ENCODE results near the gene TMEM163.
A peak's percentile ranks its signal among the peaks of the same experiment; 100 is the strongest.
"Not testable (repeated sequence)": the region's sequence is repeated elsewhere in the genome, so short reads cannot be mapped to it uniquely, and the experiment has no call there.

Gene TMEM163

GRCh38 chr2:134512734-134513464 is 205.9 kb downstream of the TMEM163 start:
- H3K9me3 Mint-ChIP-seq, result no peaks in the 10 kb centered on the region
- ATAC-seq (replicated peaks), result no peak
- no peaks in the 10 kb centered on the region for H3K27me3 Mint-ChIP-seq
- H3K36me3 Mint-ChIP-seq (ENCODE audit: insufficient read depth), result no peaks in the 10 kb centered on the region
- H3K4me1 Mint-ChIP-seq (ENCODE audit: low read depth in 2 of 2), result no peaks in the 10 kb centered on the region
- DNase-seq, result no peak
- H3K4me3 Mint-ChIP-seq, result no peak overlapping the region
- no peak overlapping the region for H3K27ac Mint-ChIP-seq

GRCh38 chr2:134508391-134508790 is 210.4 kb downstream of the TMEM163 start:
- no peaks in the 10 kb centered on the region for H3K4me1 Mint-ChIP-seq (ENCODE audit: low read depth in 2 of 2)
- H3K9me3 Mint-ChIP-seq, result no peaks in the 10 kb centered on the region
- no peak overlapping the region for H3K4me3 Mint-ChIP-seq
- no peaks in the 10 kb centered on the region for H3K27me3 Mint-ChIP-seq
- ATAC-seq (replicated peaks), result no peak
- no peak for DNase-seq
- no peak overlapping the region for H3K27ac Mint-ChIP-seq
- H3K36me3 Mint-ChIP-seq (ENCODE audit: insufficient read depth), result no peaks in the 10 kb centered on the region

- DNase-seq, result no peak
- Mint-ChIP-seq H3K36me3 (ENCODE audit: insufficient read depth) (no peaks in the 10 kb centered on the region), H3K4me1 (ENCODE audit: low read depth in 2 of 2) (no peaks in the 10 kb centered on the region), H3K27ac (no peak overlapping the region), H3K9me3 (no peaks in the 10 kb centered on the region), H3K27me3 (no peaks in the 10 kb centered on the region), H3K4me3 (no peak overlapping the region)
- no peak for ATAC-seq (replicated peaks)
These were observed 211.1 kb downstream of the TMEM163 start for GRCh38 chr2:134507697-134508096.

GRCh38 chr2:134507159-134507558 is 211.6 kb downstream of the TMEM163 start:
- not testable (repeated sequence) for H3K27ac Mint-ChIP-seq; H3K4me1 Mint-ChIP-seq (ENCODE audit: low read depth in 2 of 2); H3K9me3 Mint-ChIP-seq; H3K27me3 Mint-ChIP-seq; H3K36me3 Mint-ChIP-seq (ENCODE audit: insufficient read depth); ATAC-seq (replicated peaks); H3K4me3 Mint-ChIP-seq; DNase-seq

GRCh38 chr2:134505446-134505845 is 213.4 kb downstream of the TMEM163 start:
- Mint-ChIP-seq H3K36me3 (ENCODE audit: insufficient read depth) (no peaks in the 10 kb centered on the region), H3K27ac (no peak overlapping the region), H3K27me3 (no peaks in the 10 kb centered on the region), H3K4me1 (ENCODE audit: low read depth in 2 of 2) (no peaks in the 10 kb centered on the region), H3K9me3 (no peaks in the 10 kb centered on the region), H3K4me3 (no peak overlapping the region)
- ATAC-seq (replicated peaks) (no peak), DNase-seq (no peak)

GRCh38 chr2:134504586-134505336 is 214.0 kb downstream of the TMEM163 start:
- Mint-ChIP-seq H3K4me3 (no peak overlapping the region), H3K27ac (no peak overlapping the region), H3K36me3 (ENCODE audit: insufficient read depth) (no peaks in the 10 kb centered on the region), H3K27me3 (no peaks in the 10 kb centered on the region), H3K9me3 (no peaks in the 10 kb centered on the region), H3K4me1 (ENCODE audit: low read depth in 2 of 2) (no peaks in the 10 kb centered on the region)
- ATAC-seq (replicated peaks) (no peak), DNase-seq (no peak)

GRCh38 chr2:134502104-134502503 is 216.7 kb downstream of the TMEM163 start:
- Mint-ChIP-seq H3K4me3 (no peak overlapping the region), H3K36me3 (ENCODE audit: insufficient read depth) (no peaks in the 10 kb centered on the region), H3K27me3 (no peaks in the 10 kb centered on the region), H3K9me3 (no peaks in the 10 kb centered on the region), H3K27ac (peak overlapping the region in 1 of 2 donors; percentile 11), H3K4me1 (ENCODE audit: low read depth in 2 of 2) (no peaks in the 10 kb centered on the region)
- ATAC-seq (replicated peaks) (no peak), DNase-seq (no peak)

GRCh38 chr2:134501476-134502091 is 217.2 kb downstream of the TMEM163 start:
- Mint-ChIP-seq H3K4me1 (ENCODE audit: low read depth in 2 of 2) (no peaks in the 10 kb centered on the region), H3K27ac (peak overlapping the region in 1 of 2 donors; percentile 11), H3K27me3 (no peaks in the 10 kb centered on the region), H3K4me3 (no peak overlapping the region), H3K9me3 (no peaks in the 10 kb centered on the region), H3K36me3 (ENCODE audit: insufficient read depth) (no peaks in the 10 kb centered on the region)
- DNase-seq (no peak), ATAC-seq (replicated peaks) (no peak)

GRCh38 chr2:134500211-134500935 is 218.4 kb downstream of the TMEM163 start:
- no peak for DNase-seq
- H3K9me3 Mint-ChIP-seq, result no peaks in the 10 kb centered on the region

GRCh38 chr2:134499307-134499926 is 219.4 kb downstream of the TMEM163 start:
- no peaks in the 10 kb centered on the region for H3K9me3 Mint-ChIP-seq
- ATAC-seq (replicated peaks) (no peak), DNase-seq (no peak)
- H3K4me3 Mint-ChIP-seq, result no peak overlapping the region
- no peaks in the 10 kb centered on the region for H3K36me3 Mint-ChIP-seq (ENCODE audit: insufficient read depth)
- H3K27ac Mint-ChIP-seq, result no peak overlapping the region
- peaks cover 6 to 8% of the 10 kb centered on the region in 2 donors for H3K27me3 Mint-ChIP-seq
- H3K4me1 Mint-ChIP-seq (ENCODE audit: low read depth in 2 of 2), result no peaks in the 10 kb centered on the region

More at GRCh38 chr2:134500211-134500935, 218.4 kb downstream of the TMEM163 start:
- Mint-ChIP-seq H3K27ac (no peak overlapping the region), H3K4me1 (ENCODE audit: low read depth in 2 of 2) (no peaks in the 10 kb centered on the region), H3K27me3 (no peaks in the 10 kb centered on the region), H3K36me3 (ENCODE audit: insufficient read depth) (no peaks in the 10 kb centered on the region), H3K4me3 (no peak overlapping the region)
- no peak for ATAC-seq (replicated peaks)

- ATAC-seq (replicated peaks), result no peak
- H3K27me3 Mint-ChIP-seq, result peaks cover 13 to 16% of the 10 kb centered on the region in 2 donors
- no peak overlapping the region for H3K27ac Mint-ChIP-seq
- H3K36me3 Mint-ChIP-seq (ENCODE audit: insufficient read depth), result no peaks in the 10 kb centered on the region
- no peaks in the 10 kb centered on the region for H3K9me3 Mint-ChIP-seq
- DNase-seq, result no peak
- no peak overlapping the region for H3K4me3 Mint-ChIP-seq
- no peaks in the 10 kb centered on the region for H3K4me1 Mint-ChIP-seq (ENCODE audit: low read depth in 2 of 2)
These were observed 220.1 kb downstream of the TMEM163 start for GRCh38 chr2:134498654-134499053.

GRCh38 chr2:134493797-134494196 is 225.0 kb downstream of the TMEM163 start:
- Mint-ChIP-seq H3K4me3 (no peak overlapping the region), H3K27ac (no peak overlapping the region)
- no peak for ATAC-seq (replicated peaks)

More at GRCh38 chr2:134493797-134494196, 225.0 kb downstream of the TMEM163 start:
- no peaks in the 10 kb centered on the region for H3K9me3 Mint-ChIP-seq
- peaks cover 30 to 31% of the 10 kb centered on the region in 2 donors for H3K27me3 Mint-ChIP-seq
- H3K4me1 Mint-ChIP-seq (ENCODE audit: low read depth in 2 of 2), result peaks cover 0 to 4% of the 10 kb centered on the region in 2 donors
- no peak for DNase-seq
- no peaks in the 10 kb centered on the region for H3K36me3 Mint-ChIP-seq (ENCODE audit: insufficient read depth)

All from effector memory CD8-positive, alpha-beta T cell (primary cell).